Right atrium auricular region (tissue), 2 donors: ENCODE results near the gene PIMREG. TPM values are rescaled to one million over a fixed set of nuclear protein-coding genes. Genes with fewer than 3 reads are reported as not detected.

Source experiments
- DNase-seq: peaks from one replicate; pipeline ENCODE4 v3.0.0-alpha.2; 2019; ENCODE audit warnings: low spot score
- H3K27ac ChIP-seq, 2 donors: fragments of 200-600 bp; sonication (generic); 1 replicate in 1 of 2; 2 replicates in 1 of 2; pipeline ENCODE4 v1.5.1; 2016 to 2019
- H3K27me3 ChIP-seq, 2 donors: fragments of 200-600 bp; sonication (generic); one replicate each; pipeline versions ENCODE4 v1.5.1 to v1.6.0; 2017 to 2019
- H3K36me3 ChIP-seq: fragments of 200-600 bp; sonication (generic); one replicate; pipeline ENCODE4 v1.5.1; 2016
- H3K4me1 ChIP-seq, 2 donors: fragments of 200-600 bp; sonication (generic); one replicate each; pipeline versions ENCODE4 v1.5.1 to v1.6.0; 2017 to 2019
- H3K4me3 ChIP-seq, 2 donors: fragments of 200-600 bp; sonication (generic); 1 replicate in 1 of 2; 2 replicates in 1 of 2; pipeline ENCODE4 v1.5.1; 2017 to 2019; ENCODE audit warnings: mild to moderate bottlenecking in 1 of 2, moderate library complexity in 1 of 2
- H3K9me3 ChIP-seq, 2 donors: fragments of 200-600 bp; sonication (generic); one replicate each; pipeline ENCODE4 v1.5.1; 2019
- total RNA-seq, 2 donors: library from RNA; depleted of rRNA; stranded (reverse); fragments of >200 nt; gene quantifications; one replicate each; pipeline ENCODE4 v1.1.0, GENCODE V29; 2016
- TF ChIP-seq, protein P1 (sequence below), 2 donors: fragments of 200-600 bp; sonication (generic); IDR thresholded peaks; one replicate each; pipeline ENCODE4 v1.5.1; 2019; ENCODE audit warnings: antibody characterized with exemption in 2 of 2

PIMREG gene
- total RNA-seq, 2 donors from 2014 or later = 0.93 TPM; not detected in 1

DNA sequence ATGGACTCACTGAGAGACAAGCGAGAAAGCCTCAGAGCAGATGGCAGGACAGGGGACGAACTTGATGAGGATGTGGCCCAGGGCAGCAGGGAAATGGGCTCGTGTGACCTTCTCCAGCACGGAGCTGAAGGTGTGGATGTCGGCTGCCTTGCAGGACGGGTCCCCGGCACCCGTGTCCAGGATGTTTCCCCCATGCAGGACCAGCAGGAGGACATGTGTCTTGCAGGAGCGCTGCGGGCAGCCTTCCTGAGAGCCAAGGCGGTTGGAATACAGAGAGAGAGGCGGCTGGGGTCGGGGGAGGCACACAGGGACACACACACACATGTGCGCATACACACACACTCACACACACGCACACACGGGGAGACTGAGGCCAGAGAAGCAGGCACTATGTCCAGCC lies 39.3 kb downstream of the PIMREG start:
- Histone ChIP-seq H3K9me3 (no peaks in the 10 kb centered on the region), H3K4me3 (no peak overlapping the region), H3K27me3 (no peaks in the 10 kb centered on the region), H3K27ac (no peak overlapping the region), H3K4me1 (peaks cover 0 to 10% of the 10 kb centered on the region in 2 donors), H3K36me3 (no peaks in the 10 kb centered on the region)
- no peak for DNase-seq
- TF ChIP-seq, protein P1, sequence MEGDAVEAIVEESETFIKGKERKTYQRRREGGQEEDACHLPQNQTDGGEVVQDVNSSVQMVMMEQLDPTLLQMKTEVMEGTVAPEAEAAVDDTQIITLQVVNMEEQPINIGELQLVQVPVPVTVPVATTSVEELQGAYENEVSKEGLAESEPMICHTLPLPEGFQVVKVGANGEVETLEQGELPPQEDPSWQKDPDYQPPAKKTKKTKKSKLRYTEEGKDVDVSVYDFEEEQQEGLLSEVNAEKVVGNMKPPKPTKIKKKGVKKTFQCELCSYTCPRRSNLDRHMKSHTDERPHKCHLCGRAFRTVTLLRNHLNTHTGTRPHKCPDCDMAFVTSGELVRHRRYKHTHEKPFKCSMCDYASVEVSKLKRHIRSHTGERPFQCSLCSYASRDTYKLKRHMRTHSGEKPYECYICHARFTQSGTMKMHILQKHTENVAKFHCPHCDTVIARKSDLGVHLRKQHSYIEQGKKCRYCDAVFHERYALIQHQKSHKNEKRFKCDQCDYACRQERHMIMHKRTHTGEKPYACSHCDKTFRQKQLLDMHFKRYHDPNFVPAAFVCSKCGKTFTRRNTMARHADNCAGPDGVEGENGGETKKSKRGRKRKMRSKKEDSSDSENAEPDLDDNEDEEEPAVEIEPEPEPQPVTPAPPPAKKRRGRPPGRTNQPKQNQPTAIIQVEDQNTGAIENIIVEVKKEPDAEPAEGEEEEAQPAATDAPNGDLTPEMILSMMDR (IDR thresholded peaks at IDR 0.05) = no peak

DNA sequence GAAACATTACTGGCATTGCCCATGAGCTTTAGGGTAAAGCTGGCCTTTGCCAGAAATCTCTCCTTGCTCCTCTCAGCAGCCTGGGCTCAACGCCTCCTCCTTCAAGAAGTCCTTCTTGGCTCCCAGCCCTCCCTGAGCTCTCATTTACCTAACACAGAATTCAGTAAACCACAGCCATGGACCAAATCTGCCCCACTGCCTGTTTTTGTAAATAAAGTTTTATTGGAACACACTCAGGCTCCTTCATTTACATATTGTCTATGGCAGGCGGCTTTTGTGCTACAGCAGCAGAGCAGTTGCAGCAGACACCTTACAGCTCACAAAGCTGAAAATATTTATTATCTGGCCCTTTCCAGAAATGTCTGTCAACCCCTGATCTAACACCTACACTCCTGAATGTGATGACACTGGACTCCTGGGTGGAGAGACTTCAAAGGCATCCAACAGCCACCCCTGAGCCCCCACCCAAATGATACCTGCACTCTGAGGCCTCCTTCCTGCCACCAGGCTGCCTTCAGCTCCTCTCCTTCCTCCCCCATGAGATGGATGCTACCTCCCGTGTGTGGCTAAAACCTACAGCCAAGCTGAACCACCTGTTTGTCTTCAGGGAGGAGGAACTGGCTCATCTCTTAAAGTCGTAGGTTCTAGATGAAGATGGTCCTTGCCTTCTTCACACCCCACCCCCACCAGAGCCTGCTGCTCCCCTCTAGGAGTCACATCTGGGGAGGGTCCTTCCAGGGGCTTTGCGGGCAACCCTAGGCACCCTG lies 41.6 kb downstream of the PIMREG start:
- Histone ChIP-seq H3K36me3 (no peaks in the 10 kb centered on the region), H3K9me3 (no peaks in the 10 kb centered on the region), H3K27ac (no peak overlapping the region), H3K27me3 (no peaks in the 10 kb centered on the region), H3K4me3 (no peak overlapping the region), H3K4me1 (peaks cover 0 to 10% of the 10 kb centered on the region in 2 donors)
- TF ChIP-seq, protein P1 (IDR thresholded peaks at IDR 0.05) = no peak
- DNase-seq = no peak

DNA sequence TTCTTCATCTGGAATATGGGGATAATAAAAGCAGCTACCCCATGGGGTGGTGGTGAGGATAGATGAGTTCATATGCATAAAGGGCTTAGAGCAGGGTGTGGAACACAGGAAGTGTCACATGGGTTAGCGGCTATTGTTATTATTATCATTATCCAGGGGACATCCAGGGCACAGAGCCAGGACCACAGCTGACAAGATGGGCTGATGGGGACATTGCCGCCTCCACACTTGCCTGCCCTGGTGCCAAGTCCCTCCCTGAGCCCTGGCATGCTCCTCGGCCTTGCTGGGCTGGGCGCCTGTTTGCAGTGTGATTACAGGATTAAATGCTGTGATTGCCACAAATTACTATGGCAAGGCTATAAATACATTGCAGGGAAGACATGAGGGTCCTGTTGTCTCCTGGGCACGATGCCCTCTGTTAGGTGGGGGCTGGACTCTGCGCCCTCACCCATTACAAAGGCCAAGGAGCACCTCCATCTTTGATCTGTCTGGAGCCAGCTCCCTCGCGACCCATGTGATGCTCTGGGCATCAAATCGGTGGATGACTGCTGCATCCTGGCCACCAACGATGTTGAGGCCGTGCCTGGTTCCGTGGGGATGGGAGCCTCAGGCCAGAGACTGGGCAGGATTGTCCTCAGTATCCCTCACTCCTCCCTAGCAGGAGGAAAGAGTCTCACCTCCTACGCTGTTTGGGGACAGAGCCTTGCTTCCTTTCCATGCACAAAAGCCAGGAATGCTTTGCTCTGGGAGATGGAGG lies 43.2 kb downstream of the PIMREG start:
- H3K9me3 ChIP-seq = no peaks in the 10 kb centered on the region
- no peak overlapping the region for H3K27ac ChIP-seq
- no peak for DNase-seq
- no peaks in the 10 kb centered on the region for H3K27me3 ChIP-seq
- peaks cover 0 to 10% of the 10 kb centered on the region in 2 donors for H3K4me1 ChIP-seq
- TF ChIP-seq, protein P1 (IDR thresholded peaks at IDR 0.05) = no peak
- H3K4me3 ChIP-seq = no peak overlapping the region
- H3K36me3 ChIP-seq = no peaks in the 10 kb centered on the region

DNA sequence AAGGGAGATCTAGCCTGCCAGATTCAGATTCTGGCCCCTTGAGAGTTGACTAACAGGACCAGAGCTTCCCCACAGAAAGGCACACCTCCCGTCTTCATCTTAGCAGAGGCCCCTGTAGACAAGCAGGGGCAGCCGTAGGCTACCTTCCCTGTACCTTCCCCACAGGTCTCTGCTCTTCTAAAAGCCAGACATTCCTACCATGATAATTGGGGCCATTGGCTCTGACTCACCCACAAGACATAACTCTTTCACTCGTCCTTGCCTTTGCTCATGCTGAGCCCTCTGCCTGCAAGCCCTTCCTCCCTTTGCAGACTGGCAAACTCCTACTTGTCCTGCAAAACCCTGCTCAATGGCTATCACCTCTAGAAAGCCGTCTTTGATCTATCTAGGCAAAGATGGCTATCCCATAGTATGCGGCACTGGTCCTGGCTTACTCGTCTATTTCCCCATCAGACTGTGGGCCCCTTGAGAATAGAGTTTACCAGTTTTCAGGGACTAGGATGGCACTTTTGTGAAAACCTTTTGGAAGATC lies 43.8 kb downstream of the PIMREG start:
- H3K9me3 ChIP-seq = no peaks in the 10 kb centered on the region
- DNase-seq = no peak
- TF ChIP-seq, protein P1 (IDR thresholded peaks at IDR 0.05) = no peak
- no peak overlapping the region for H3K4me3 ChIP-seq
- no peak overlapping the region for H3K27ac ChIP-seq
- H3K36me3 ChIP-seq = no peaks in the 10 kb centered on the region
- no peaks in the 10 kb centered on the region for H3K27me3 ChIP-seq
- peaks cover 0 to 10% of the 10 kb centered on the region in 2 donors for H3K4me1 ChIP-seq

DNA sequence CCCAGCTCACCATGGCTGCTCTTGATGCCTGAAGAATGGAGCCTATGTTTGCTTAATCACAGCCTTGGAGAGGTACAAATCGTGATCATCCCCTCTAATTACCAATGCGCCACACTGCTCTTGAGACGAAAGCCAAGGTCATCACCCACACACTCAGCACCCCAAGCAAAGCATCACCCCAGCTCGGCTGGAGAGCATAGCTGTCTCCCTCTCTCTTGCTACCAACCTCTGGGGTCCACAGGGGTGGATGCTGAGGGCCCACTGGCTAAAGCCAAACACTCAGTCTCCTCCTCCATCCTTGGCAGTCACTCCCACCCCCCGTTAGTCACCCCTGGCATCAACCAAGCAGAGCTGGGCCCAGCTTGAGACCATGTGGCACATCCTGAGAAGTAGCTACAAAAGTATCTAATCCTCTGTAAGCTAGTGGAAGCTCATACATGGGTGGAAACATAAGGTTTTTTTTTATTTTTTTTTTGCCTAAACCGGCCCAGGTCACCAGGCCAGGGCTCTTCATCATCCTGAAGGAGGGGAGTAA lies 44.8 kb downstream of the PIMREG start:
- Histone ChIP-seq H3K27ac (no peak overlapping the region), H3K4me1 (peaks cover 0 to 10% of the 10 kb centered on the region in 2 donors), H3K9me3 (no peaks in the 10 kb centered on the region), H3K4me3 (no peak overlapping the region), H3K27me3 (no peaks in the 10 kb centered on the region), H3K36me3 (no peaks in the 10 kb centered on the region)
- no peak for DNase-seq
- TF ChIP-seq, protein P1 (IDR thresholded peaks at IDR 0.05) = no peak
